Measurements from ENCODE around the gene VIT. TPM values are rescaled to one million over a fixed set of nuclear protein-coding genes. Genes with fewer than 3 reads are reported as not detected.
"Not testable (repeated sequence)": the region's sequence is repeated elsewhere in the genome, so short reads cannot be mapped to it uniquely, and the experiment has no call there.

VIT gene
- total RNA-seq, 2 experiments from 2014 or later, result not detected

DNA sequence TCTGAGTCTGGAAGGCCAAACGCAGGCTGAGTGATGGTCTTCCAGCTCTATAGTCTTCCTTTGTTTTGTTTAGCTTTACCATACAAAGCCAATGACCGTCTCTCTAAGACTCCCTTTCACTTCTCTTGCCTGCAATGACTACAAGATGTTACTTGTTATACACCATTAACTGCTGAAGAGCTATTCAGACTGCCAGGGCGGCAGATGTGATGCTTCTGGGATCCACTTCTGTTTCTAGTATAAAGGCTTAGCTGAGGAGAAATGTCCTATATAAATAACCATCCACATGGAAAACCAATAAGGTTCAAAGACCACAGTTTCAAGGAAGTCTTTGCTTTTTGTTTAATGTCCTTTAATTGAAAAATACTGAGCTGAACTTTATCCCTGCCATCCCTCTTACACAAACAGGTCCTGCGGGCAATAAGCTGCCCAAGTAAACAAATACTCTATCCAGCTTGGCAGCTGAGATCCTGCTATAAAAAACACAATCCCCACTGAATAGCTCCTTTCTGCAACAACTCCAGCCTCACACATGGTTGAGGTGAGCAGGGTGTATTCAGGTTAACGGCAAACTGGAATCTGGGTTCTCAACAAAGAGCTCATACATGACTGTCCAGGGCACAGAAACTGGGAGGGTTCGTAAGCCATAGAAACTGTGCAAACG is 124.6 kb downstream of the VIT start:
- Mint-ChIP-seq H3K36me3 (ENCODE audit: low read depth) (no peaks in the 10 kb centered on the region), H3K9me3 (no peaks in the 10 kb centered on the region), H3K27ac (no peak overlapping the region), H3K4me1 (no peaks in the 10 kb centered on the region), H3K4me3 (no peak overlapping the region), H3K27me3 (peaks cover 3% of the 10 kb centered on the region)
- no peak for DNase-seq
- CTCF ChIA-PET, result interaction anchor here (0.8 kb wide), 1 partner anchor 21 kb away, joined by 4 read pairs; no protein-coding TSS in a partner anchor
- POLR2A ChIA-PET, result no interaction called here

DNA sequence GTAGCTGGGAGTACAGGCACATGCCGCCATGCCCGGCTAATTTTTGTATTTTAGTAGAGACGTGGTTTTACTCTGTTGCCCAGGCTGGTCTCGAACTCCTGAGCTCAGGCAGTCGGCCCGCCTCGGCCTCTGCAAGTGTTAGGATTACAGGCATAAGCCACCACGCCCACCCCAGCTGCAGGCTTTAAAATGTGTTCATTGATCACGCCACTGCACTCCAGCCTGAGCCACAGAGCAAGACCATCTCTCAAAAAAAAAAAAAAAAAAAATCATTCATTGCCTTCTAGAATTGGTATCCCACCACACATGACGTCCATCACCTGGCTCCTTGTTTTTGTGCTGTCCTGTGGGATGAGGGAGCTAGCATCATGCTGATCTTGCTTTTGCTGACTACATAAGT is 127.4 kb downstream of the VIT start:
- H3K4me3 Mint-ChIP-seq, result no peak overlapping the region
- ChIA-PET CTCF (interaction anchor here (1.1 kb wide), 1 partner anchor 38 kb away, joined by 6 read pairs; no protein-coding TSS in a partner anchor), POLR2A (no interaction called here)
- H3K4me1 Mint-ChIP-seq, result no peaks in the 10 kb centered on the region
- H3K9me3 Mint-ChIP-seq, result no peaks in the 10 kb centered on the region
- H3K27me3 Mint-ChIP-seq, result peaks cover 14% of the 10 kb centered on the region
- H3K27ac Mint-ChIP-seq, result no peak overlapping the region
- DNase-seq, result no peak
- H3K36me3 Mint-ChIP-seq (ENCODE audit: low read depth), result no peaks in the 10 kb centered on the region

DNA sequence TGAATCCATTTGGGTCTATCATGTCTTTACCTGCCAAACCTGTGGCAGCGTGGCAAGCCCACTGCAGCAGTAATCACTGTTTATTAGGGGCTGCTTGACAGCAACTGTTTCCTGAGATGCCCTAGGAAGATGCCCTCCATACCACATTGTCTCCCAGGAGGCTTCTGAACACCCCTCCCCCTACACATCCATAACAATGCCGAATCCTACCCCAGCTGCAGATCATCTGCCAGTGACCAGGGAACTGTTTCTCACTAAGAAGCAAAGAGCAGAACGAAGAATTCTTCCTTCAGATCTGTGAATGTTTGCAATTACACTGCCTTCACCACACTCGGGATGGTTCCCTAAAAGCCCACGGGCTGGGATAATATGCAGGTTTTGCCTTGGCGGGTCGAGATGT is 127.8 kb downstream of the VIT start:
- Mint-ChIP-seq H3K9me3 (no peaks in the 10 kb centered on the region), H3K27ac (no peak overlapping the region), H3K4me1 (no peaks in the 10 kb centered on the region), H3K36me3 (ENCODE audit: low read depth) (no peaks in the 10 kb centered on the region), H3K4me3 (no peak overlapping the region), H3K27me3 (peaks cover 15% of the 10 kb centered on the region)
- no peak for DNase-seq
- ChIA-PET CTCF (interaction anchor here (1.1 kb wide), 1 partner anchor 39 kb away, joined by 6 read pairs; no protein-coding TSS in a partner anchor), POLR2A (no interaction called here)

DNA sequence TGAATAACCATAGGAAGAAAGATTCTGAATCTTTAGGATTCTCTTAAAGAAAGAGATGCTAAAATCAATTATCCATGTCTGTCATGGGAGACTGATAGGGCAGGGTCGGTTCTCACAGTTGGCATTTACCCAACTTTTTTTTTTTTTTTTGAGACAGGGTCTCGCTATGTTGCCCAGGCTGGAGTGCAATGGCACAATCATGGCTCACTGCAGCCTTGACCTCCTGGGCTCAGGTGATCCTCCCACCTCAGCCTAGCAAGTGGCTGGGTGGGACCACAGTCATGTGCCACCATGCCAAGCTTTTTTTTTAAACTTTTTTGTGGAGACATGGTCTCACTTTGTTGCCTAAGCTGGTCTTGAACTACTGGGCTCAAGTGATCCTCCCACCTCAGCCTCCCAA is 128.2 kb downstream of the VIT start:
- H3K36me3 Mint-ChIP-seq (ENCODE audit: low read depth); H3K4me3 Mint-ChIP-seq; POLR2A ChIA-PET; H3K4me1 Mint-ChIP-seq; DNase-seq; H3K9me3 Mint-ChIP-seq; H3K27ac Mint-ChIP-seq: not testable (repeated sequence)
- CTCF ChIA-PET, result interaction anchor here (1.1 kb wide), 1 partner anchor 39 kb away, joined by 6 read pairs; no protein-coding TSS in a partner anchor
- peaks cover 15% of the 10 kb centered on the region for H3K27me3 Mint-ChIP-seq

DNA sequence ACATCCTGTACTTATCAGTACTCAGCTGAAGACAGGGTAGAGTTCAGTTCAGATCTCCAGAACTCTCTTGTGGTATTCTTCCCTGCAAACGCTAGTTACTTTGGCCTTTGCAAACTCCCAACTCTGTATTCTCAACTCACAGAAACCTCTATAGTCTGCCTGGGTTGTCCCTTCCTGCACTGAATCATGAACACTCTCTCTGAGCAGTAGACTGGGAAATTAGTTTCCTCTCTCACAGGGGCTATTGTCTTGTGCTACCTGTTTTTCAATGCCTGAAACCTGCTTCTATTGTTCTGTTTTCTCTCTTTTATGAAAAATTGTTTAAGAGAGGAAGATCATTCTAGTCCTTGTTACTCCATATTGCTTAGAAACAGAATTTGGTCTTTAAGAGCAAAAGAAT is 134.7 kb downstream of the VIT start:
- no peak for DNase-seq
- Mint-ChIP-seq H3K36me3 (ENCODE audit: low read depth) (no peaks in the 10 kb centered on the region), H3K4me3 (no peak overlapping the region), H3K4me1 (peaks cover 12% of the 10 kb centered on the region), H3K27ac (no peak overlapping the region), H3K9me3 (peaks cover 2% of the 10 kb centered on the region), H3K27me3 (peaks cover 19% of the 10 kb centered on the region)
- ChIA-PET CTCF (no interaction called here), POLR2A (no interaction called here)

DNA sequence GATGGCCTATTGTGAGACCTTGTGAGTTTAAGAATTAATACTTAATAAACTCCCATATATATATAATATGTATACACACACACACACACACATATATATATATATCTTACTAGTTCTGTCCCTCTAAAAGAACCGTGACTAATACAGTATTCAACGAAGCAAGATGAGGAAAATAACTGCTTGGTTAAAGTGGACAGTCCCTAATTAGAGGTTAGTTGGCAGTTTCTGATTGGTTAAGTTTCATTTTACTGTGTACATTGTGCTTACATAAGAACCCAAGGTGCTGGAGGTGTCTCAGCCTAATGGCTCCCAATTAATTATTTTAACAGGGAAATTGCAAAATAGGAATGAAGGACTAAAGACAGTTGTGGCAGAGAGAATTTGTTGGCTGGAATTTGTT is 137.7 kb downstream of the VIT start:
- H3K9me3 Mint-ChIP-seq, result peaks cover 2% of the 10 kb centered on the region
- no peak overlapping the region for H3K4me3 Mint-ChIP-seq
- no peaks in the 10 kb centered on the region for H3K36me3 Mint-ChIP-seq (ENCODE audit: low read depth)
- peaks cover 6% of the 10 kb centered on the region for H3K27me3 Mint-ChIP-seq
- ChIA-PET CTCF (no interaction called here), POLR2A (no interaction called here)
- H3K4me1 Mint-ChIP-seq, result peaks cover 12% of the 10 kb centered on the region
- DNase-seq, result no peak
- H3K27ac Mint-ChIP-seq, result no peak overlapping the region

DNA sequence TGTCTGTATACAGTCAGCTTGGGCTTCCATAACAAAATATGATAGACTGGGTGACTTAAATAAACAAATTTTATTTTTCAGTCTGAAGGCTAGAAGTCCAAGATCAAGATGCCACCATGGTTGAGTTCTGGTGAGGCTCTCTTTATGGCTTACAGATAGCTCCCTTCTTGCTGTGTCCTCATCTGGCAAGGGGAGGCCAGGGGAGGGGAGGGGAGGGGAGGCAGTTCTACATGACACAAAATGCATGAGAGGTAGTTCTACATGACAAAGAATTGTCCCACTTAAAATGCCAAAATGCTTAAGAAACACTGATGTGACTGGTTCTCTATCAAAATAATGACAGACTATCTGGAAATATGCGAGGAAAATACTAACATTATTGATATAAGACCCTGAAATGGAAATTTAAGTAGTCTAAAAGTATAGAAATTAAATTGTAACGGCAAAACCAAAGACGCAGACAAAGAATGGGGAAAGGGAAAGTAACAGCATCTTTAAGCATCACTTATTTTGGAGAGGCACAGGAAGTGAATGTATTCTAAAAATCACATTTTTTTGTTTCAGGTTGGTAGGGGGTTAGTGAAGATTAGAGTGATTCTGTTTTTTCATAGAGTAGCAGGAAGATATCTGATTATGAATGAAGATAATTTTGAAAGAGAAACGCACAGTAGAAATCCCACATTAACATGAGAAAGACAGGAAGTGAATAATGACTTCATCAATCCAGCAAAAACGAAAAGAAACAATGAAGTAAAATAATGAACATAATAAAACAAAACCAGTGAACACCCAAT is 138.4 kb downstream of the VIT start:
- CTCF ChIA-PET, result no interaction called here
- Mint-ChIP-seq H3K4me1 (peaks cover 12% of the 10 kb centered on the region), H3K9me3 (peaks cover 2% of the 10 kb centered on the region), H3K4me3 (no peak overlapping the region), H3K27ac (no peak overlapping the region), H3K27me3 (peaks cover 6% of the 10 kb centered on the region), H3K36me3 (ENCODE audit: low read depth) (no peaks in the 10 kb centered on the region)
- no peak for DNase-seq
- POLR2A ChIA-PET, result no interaction called here

DNA sequence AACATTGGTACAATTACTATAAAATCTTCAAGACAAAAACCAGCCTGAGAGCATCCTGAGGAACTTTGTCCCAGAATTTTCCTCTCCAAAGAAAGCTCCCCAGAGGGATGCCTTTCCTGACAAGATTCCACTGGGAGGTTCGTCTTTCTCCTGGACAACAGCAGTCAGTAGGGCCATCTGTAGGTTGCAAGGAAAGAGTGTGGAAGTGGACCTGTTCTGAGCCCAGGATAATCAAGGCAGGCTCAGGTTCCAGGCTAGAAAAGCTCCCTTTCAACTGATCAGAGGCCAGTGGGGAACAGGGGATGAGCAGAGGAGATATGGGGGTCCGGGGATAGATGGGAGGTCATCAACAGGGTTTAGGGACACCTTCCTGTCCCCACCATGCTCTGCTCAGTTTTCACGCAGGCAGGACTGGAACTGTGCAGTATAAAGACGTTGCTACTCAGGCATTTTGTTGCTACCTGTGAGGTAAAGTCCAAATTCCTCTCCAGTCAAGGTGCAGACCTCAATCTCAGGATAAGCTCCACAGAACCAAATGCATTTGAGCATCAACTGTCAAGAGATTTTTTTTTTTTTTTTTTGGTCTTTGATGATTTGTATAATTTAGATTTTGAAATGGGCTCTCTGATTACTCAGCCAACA is 143.6 kb downstream of the VIT start:
- no peak overlapping the region for H3K27ac Mint-ChIP-seq
- ChIA-PET POLR2A (no interaction called here), CTCF (interaction anchor here (1.4 kb wide), 1 partner anchor 54 kb away, joined by 3 read pairs; no protein-coding TSS in a partner anchor)
- no peaks in the 10 kb centered on the region for H3K27me3 Mint-ChIP-seq
- no peaks in the 10 kb centered on the region for H3K9me3 Mint-ChIP-seq
- DNase-seq, result no peak
- H3K4me1 Mint-ChIP-seq, result peaks cover 5% of the 10 kb centered on the region
- no peak overlapping the region for H3K4me3 Mint-ChIP-seq
- H3K36me3 Mint-ChIP-seq (ENCODE audit: low read depth), result peaks cover 11% of the 10 kb centered on the region

DNA sequence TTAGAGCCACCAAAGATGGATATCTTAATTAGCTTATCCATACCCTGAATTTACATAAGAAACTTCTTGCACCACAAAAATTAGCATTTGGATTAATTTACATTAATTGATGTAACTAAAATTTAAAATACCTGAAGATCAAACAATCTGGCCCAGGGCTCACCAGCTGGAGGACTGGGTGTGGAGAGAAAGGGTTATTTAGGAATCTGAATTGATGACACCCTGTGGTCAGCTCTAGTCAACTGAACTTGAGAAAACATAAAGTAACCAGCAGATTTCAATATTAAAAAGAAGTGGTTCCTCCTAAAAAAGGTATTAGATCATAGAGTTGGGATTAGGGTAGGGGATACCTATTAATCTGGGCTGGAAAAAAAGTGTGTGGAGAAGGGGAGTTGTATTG is 147.3 kb downstream of the VIT start:
- POLR2A ChIA-PET, result no interaction called here
- no peaks in the 10 kb centered on the region for H3K9me3 Mint-ChIP-seq
- no peak overlapping the region for H3K27ac Mint-ChIP-seq
- peaks cover 25% of the 10 kb centered on the region for H3K36me3 Mint-ChIP-seq (ENCODE audit: low read depth)
- no peak overlapping the region for H3K4me3 Mint-ChIP-seq
- DNase-seq, result no peak
- H3K27me3 Mint-ChIP-seq, result no peaks in the 10 kb centered on the region
- H3K4me1 Mint-ChIP-seq, result no peaks in the 10 kb centered on the region
- CTCF ChIA-PET, result no interaction called here

DNA sequence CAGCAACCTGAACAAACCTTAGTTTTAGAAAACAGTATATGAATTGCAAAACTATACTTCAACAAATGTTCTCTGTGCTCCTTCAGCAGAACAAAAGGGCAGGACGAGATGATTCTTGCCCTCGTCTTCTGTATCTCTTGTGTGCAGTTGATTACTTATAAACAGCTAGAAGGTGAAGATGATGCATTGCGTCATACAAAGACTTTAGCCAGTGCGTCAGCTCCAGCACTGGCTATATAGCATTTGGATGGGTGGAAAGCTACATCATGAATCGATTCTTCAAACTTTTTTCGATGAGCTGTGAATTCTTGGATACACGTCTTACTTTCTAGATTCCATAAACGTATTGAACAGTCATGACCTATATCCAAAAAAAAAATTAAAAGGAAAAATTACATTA is 152.8 kb downstream of the VIT start:
- no peaks in the 10 kb centered on the region for H3K4me1 Mint-ChIP-seq
- no peaks in the 10 kb centered on the region for H3K27me3 Mint-ChIP-seq
- no peak overlapping the region for H3K27ac Mint-ChIP-seq
- POLR2A ChIA-PET, result no interaction called here
- peaks cover 42% of the 10 kb centered on the region for H3K36me3 Mint-ChIP-seq (ENCODE audit: low read depth)
- no peaks in the 10 kb centered on the region for H3K9me3 Mint-ChIP-seq
- H3K4me3 Mint-ChIP-seq, result no peak overlapping the region
- CTCF ChIA-PET, result no interaction called here
- no peak for DNase-seq

DNA sequence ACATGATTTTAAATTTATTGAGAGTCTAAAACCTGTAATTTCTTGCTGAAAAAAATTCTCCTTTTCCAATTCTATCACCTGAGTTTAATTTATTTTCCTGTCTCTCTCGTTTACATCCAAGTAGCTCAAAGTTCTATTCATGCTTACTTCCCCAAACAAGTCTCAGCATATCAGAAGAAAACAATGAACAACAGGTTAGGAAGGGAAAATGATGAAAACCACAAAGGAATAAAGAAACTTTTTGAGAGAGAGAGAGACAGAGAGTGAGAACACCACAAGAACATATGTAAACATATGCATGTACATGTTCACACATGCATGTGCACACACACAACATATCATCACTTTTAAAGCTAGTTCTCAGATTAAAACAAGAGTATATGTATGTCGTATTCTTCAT is 157.7 kb downstream of the VIT start:
- Mint-ChIP-seq H3K4me1 (peaks cover 13% of the 10 kb centered on the region), H3K27ac (no peak overlapping the region), H3K9me3 (no peaks in the 10 kb centered on the region), H3K27me3 (no peaks in the 10 kb centered on the region), H3K36me3 (ENCODE audit: low read depth) (peaks cover 44% of the 10 kb centered on the region), H3K4me3 (no peak overlapping the region)
- no peak for DNase-seq
- CTCF ChIA-PET, result no interaction called here
- POLR2A ChIA-PET, result no interaction called here

DNA sequence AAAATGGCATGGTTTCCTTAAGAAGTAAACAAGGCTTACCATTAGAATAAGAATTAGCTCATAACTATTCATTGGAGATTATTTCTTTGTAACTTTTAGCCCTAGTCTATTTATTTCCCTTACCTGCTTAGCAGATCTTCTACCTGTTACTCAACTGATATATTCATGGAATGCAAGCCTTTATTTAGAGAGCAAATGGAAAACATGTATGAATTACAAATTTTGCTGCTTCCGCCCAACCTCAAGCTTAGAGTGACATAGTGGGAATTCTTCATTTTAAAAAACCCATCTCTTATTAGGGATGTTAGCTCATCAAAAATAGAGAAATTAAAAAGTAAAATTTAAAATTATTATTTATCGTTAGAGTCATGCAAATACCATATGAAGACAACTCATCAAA is 158.9 kb downstream of the VIT start:
- Mint-ChIP-seq H3K9me3 (no peaks in the 10 kb centered on the region), H3K27me3 (no peaks in the 10 kb centered on the region), H3K4me3 (no peak overlapping the region), H3K36me3 (ENCODE audit: low read depth) (peaks cover 42% of the 10 kb centered on the region), H3K4me1 (peaks cover 19% of the 10 kb centered on the region), H3K27ac (no peak overlapping the region)
- CTCF ChIA-PET, result interaction anchor here (1.5 kb wide), 1 partner anchor 70 kb away, joined by 5 read pairs; no protein-coding TSS in a partner anchor
- POLR2A ChIA-PET, result no interaction called here
- DNase-seq, result no peak

DNA sequence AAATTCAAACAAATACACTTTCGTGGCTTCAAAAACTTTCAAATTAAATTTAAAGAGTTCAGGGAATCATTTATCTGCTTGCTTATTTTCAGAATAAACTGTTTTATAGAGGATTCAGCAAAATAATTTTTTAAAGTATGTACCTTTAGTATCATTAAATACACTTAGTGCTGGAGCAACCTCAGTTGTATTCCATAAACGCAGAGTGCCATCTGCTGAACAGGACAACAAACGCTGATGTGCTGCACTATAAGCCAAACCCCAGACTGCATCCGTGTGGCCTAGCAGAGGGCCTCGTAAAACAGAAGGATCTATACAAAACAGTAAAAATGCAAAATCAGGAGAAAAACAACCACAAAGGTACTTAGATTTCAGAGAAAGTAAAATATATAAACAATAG is 161.2 kb downstream of the VIT start:
- POLR2A ChIA-PET, result no interaction called here
- CTCF ChIA-PET, result no interaction called here
- Mint-ChIP-seq H3K4me3 (no peak overlapping the region), H3K36me3 (ENCODE audit: low read depth) (peaks cover 47% of the 10 kb centered on the region), H3K9me3 (no peaks in the 10 kb centered on the region), H3K27ac (no peak overlapping the region), H3K4me1 (peaks cover 19% of the 10 kb centered on the region), H3K27me3 (no peaks in the 10 kb centered on the region)
- no peak for DNase-seq
